GM12872 (cell line): ENCODE data around the gene GATB.
A peak's percentile ranks its signal among the peaks of the same experiment; 100 is the strongest.

ENCODE experiments used
- CTCF ChIP-seq: IDR thresholded peaks from 3 replicates; pipeline ENCODE4 v1.5.1; 2011; ENCODE audit warnings: low read depth, mild to moderate bottlenecking, low read length, moderate library complexity; ENCODE audit not compliant: insufficient read depth

Gene GATB

GRCh38 chr4:151653548-151653918, 107.3 kb downstream of the GATB start:
- TF ChIP-seq CTCF = no peak

GRCh38 chr4:151652841-151653547, 107.8 kb downstream of the GATB start:
- TF ChIP-seq CTCF = no peak

- TF ChIP-seq CTCF = no peak
These were observed 109.3 kb downstream of the GATB start for GRCh38 chr4:151651496-151651895.

GRCh38 chr4:151649479-151649878, 111.3 kb downstream of the GATB start:
- no peak for TF ChIP-seq CTCF

- TF ChIP-seq CTCF = no peak
These were observed 114.5 kb downstream of the GATB start for GRCh38 chr4:151646322-151646721.

- TF ChIP-seq CTCF = peak; percentile 52; the same call in 2 of the 3 replicates
These were observed 116.2 kb downstream of the GATB start for GRCh38 chr4:151644622-151645021.

- TF ChIP-seq CTCF = no peak
These were observed 117.2 kb downstream of the GATB start for GRCh38 chr4:151643564-151643963.
